GM21423 (cell line): ENCODE measurements around the gene OR51L1.

ENCODE experiments used
- ATAC-seq: cut with Tn5 transposase; IDR thresholded peaks from one replicate; pipeline ENCODE4 v1.9.1; 2021; ENCODE audit warnings: mild to moderate bottlenecking, moderate library complexity; ENCODE audit not compliant: unreplicated experiment

OR51L1 gene

GRCh38 chr11:5046754-5047330, 52.2 kb downstream of the OR51L1 start:
- ATAC-seq = no peak
